Ovary (tissue), 9 donors: ENCODE results near the gene ASCC3. TPM values are rescaled to one million over a fixed set of nuclear protein-coding genes. Genes with fewer than 3 reads are reported as not detected.

Experiments used
- DNase-seq, 5 donors: peaks; one replicate each; pipeline ENCODE4 v3.0.0-alpha.2; 2019 to 2020
- H3K27ac ChIP-seq, 2 donors: fragments of 200-600 bp; one replicate each; pipeline versions ENCODE4 v1.5.1 to v1.8.0; 2019 to 2022
- H3K27me3 ChIP-seq: fragments of 200-600 bp; one replicate; pipeline ENCODE4 v1.8.0; 2022
- H3K36me3 ChIP-seq: fragments of 200-600 bp; sonication (generic); one replicate; pipeline ENCODE4 v1.5.1; 2019
- H3K4me1 ChIP-seq: one replicate; pipeline ENCODE4 v1.8.1; 2013; ENCODE audit warnings: mild to moderate bottlenecking, moderate library complexity; ENCODE audit not compliant: insufficient read depth
- H3K4me3 ChIP-seq: fragments of 200-600 bp; sonication (generic); one replicate; pipeline ENCODE4 v1.5.1; 2017
- H3K9me3 ChIP-seq, 2 donors: fragments of 200-600 bp in 1 of 2; sonication (generic) in 1 of 2; one replicate each; pipeline versions ENCODE4 v1.5.1 to v1.8.1; 2013 to 2019; ENCODE audit warnings: mild to moderate bottlenecking in 1 of 2, moderate library complexity in 1 of 2
- EP300 ChIP-seq: sonication (generic); formaldehyde crosslinking; IDR thresholded peaks from one replicate; pipeline ENCODE4 v1.6.1; 2017; ENCODE audit warnings: antibody characterized with exemption
- POLR2A ChIP-seq: fragments of 450-650 bp; IDR thresholded peaks from one replicate; pipeline ENCODE4 v1.6.1; 2017; ENCODE audit warnings: antibody characterized with exemption, mild to moderate bottlenecking, moderate library complexity
- WGBS, 3 donors: extraction: QIAGEN DNeasy Blood & Tissue Kit in 1 of 3; methylation state at CpG; one replicate each; pipeline versions ENCODE4 v1.1.5 to v1.1.7; 2013 to 2017; 5-methylcytosine and 5-hydroxymethylcytosine counted together
- intact Hi-C, 4 donors: fragments of 100-400 bp; cut with DNase I; formaldehyde crosslinking; loops; one replicate each; pipeline versions ENCODE4 v1.11.0 to v1.15.1; 2022 to 2023
- polyA plus RNA-seq, 2 donors: library from polyadenylated mRNA; stranded (reverse); fragments of 200-250 nt in 1 of 2; fragments of 350-450 nt in 1 of 2; fragmentation: Illumina TruSeq in 1 of 2; extraction: RNeasy Lipid Tissue Mini Kit (QIAGEN cat#74804) in 1 of 2; gene quantifications; one replicate each; pipeline ENCODE4 v1.2.3, GENCODE V29; 2013 to 2014
- total RNA-seq, 7 donors: library from RNA; depleted of rRNA in 2 of 7; stranded (reverse); fragments of >200 nt in 2 of 7; fragmentation: NEBNext Ultra II Directional in 3 of 7; extraction: Animal tissue kit (Norgen Biotek cat#: 25700) in 3 of 7; gene quantifications; one replicate each; pipeline versions ENCODE4 v1.1.0 to v1.2.4, GENCODE V29; 2016 to 2023
- TF ChIP-seq, protein P1 (sequence below), 3 donors: fragments of 450-650 bp in 2 of 3; fragments of 200-600 bp in 1 of 3; IDR thresholded peaks; one replicate each; pipeline versions ENCODE4 v1.5.1 to v1.8.0; 2016 to 2022; ENCODE audit warnings: antibody characterized with exemption in 3 of 3, mild to moderate bottlenecking in 1 of 3
- donor health status: DM: no; HTN: no; CAD: no; lungs with moderate emphysema.
- donor health status: DM: no; HTN: no; CAD: no.
- donor health status: Bipolar disorder and iron deficiency.
- donor health status: DM: yes; HTN: yes; CAD: no.
- donor health status: DM: no; HTN: no; CAD: no.
- donor health status: DM: yes; HTN: yes; CAD: no.

Gene ASCC3
- total and polyA plus RNA-seq, 9 donors: 8.2 to 34.2 (median 22.0) TPM

DNA sequence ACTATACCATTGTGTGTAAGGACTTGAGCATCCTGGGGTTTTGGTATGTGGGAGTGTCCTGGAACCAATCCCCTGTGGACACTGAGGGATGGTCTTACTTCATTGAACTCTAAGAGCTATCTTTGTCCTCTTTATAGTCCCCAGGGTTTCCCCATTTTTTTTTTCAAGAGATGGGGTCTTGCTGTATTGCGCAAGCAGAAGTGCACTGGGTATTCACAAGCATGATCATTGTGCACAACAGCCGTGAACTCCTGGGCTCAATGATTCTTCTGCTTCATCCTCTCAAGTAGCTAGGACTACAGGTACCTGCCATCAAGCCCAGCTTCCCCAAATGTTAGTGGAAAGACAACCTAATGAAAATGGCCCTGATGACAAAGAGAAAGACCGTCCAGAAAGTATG is 2.2 kb upstream of the ASCC3 start:
- peaks cover 5% of the 10 kb centered on the region for H3K4me1 ChIP-seq
- no peak overlapping the region for H3K4me3 ChIP-seq
- DNase-seq: no peak
- no peak overlapping the region for H3K27ac ChIP-seq
- no peaks in the 10 kb centered on the region for H3K36me3 ChIP-seq
- intact Hi-C loops: no loop called here
- WGBS, 3 donors: 95 to 98% (median 97%) methylated on average over 3 of the region's 3 CpGs
- TF ChIP-seq EP300 (no peak), POLR2A (no peak)
- TF ChIP-seq, protein P1, sequence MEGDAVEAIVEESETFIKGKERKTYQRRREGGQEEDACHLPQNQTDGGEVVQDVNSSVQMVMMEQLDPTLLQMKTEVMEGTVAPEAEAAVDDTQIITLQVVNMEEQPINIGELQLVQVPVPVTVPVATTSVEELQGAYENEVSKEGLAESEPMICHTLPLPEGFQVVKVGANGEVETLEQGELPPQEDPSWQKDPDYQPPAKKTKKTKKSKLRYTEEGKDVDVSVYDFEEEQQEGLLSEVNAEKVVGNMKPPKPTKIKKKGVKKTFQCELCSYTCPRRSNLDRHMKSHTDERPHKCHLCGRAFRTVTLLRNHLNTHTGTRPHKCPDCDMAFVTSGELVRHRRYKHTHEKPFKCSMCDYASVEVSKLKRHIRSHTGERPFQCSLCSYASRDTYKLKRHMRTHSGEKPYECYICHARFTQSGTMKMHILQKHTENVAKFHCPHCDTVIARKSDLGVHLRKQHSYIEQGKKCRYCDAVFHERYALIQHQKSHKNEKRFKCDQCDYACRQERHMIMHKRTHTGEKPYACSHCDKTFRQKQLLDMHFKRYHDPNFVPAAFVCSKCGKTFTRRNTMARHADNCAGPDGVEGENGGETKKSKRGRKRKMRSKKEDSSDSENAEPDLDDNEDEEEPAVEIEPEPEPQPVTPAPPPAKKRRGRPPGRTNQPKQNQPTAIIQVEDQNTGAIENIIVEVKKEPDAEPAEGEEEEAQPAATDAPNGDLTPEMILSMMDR (IDR thresholded peaks at IDR 0.05): no peak
- H3K9me3 ChIP-seq: no peaks in the 10 kb centered on the region
- H3K27me3 ChIP-seq: no peaks in the 10 kb centered on the region

GRCh38 chr6:100881707-100882040 is 545 bp upstream of the ASCC3 start:
- TF ChIP-seq POLR2A: no peak
- no peak for TF ChIP-seq EP300
- TF ChIP-seq, protein P1 (IDR thresholded peaks at IDR 0.05): no peak
- no peak for DNase-seq
- Histone ChIP-seq H3K4me1 (peaks cover 5% of the 10 kb centered on the region), H3K27me3 (no peaks in the 10 kb centered on the region), H3K9me3 (no peaks in the 10 kb centered on the region), H3K4me3 (peak overlapping the region; percentile 84), H3K27ac (peak overlapping the region in 1 of 2 donors; percentile 84), H3K36me3 (no peaks in the 10 kb centered on the region)
- 2 to 4% (median 3%) methylated on average over 6 of the region's 6 CpGs for WGBS, 3 donors
- intact Hi-C loops: no loop called here

DNA sequence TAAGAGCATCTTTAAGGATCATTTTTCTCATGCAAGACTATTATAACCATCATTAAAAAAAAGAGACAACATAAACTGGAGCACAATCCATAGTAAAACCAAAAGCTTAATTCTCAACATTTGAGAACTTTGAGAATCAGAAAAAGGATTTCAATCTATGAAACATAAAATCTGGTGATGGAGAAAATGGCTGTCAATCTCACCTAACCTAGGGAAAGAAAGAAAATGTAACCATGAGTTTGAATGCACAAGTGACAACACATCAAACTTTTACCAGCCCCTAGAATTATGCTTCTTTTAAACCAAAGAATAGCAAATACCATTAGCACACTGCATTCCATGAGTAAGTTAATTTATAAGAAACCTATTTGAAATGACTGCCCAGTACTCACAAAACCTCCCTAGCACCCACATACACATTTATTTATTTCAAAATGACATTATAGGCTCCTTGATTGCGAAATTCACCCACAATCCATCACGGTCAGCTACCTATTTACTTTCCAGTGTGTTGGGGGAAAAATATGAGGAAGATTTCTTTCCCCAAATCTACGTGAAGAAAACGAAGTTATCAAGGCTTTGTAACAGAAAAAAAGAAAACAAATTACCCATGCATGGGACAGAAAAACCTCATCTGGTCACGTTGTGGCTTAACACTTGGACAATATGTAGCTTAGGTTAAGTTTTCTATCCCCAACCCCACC is 828 bp downstream of the ASCC3 start:
- no peak for TF ChIP-seq EP300
- TF ChIP-seq, protein P1 (IDR thresholded peaks at IDR 0.05): no peak
- TF ChIP-seq POLR2A: no peak
- Histone ChIP-seq H3K4me3 (peak overlapping the region; percentile 84), H3K36me3 (no peaks in the 10 kb centered on the region), H3K9me3 (no peaks in the 10 kb centered on the region), H3K27me3 (no peaks in the 10 kb centered on the region), H3K4me1 (peaks cover 5% of the 10 kb centered on the region), H3K27ac (peak overlapping the region; percentile 84)
- no peak for DNase-seq
- 3 to 8% (median 6%) methylated on average over 5 of the region's 5 CpGs for WGBS, 3 donors
- intact Hi-C loops: no loop called here

DNA sequence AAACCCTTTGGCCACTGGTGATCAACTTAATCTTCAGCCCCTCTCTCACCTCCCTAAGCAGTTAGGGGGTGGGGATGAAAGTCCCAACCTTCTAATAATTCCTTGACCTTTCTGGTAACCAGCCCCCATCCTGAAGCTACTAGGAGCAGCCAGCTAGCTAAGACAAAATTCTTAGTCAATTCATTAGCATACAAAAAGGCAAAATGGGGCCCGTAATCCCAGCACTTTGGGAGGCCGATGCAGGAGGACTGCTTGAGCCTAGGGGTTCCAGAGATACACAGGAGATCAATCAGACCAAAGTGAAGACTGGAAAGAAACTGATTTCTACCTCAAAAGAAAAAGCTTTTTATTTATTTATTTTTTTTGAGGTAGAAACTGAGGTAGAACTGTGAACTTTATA is 1.8 kb downstream of the ASCC3 start:
- no peak overlapping the region for H3K4me3 ChIP-seq
- H3K36me3 ChIP-seq: no peaks in the 10 kb centered on the region
- no peaks in the 10 kb centered on the region for H3K9me3 ChIP-seq
- no peaks in the 10 kb centered on the region for H3K27me3 ChIP-seq
- H3K4me1 ChIP-seq: peaks cover 5% of the 10 kb centered on the region
- DNase-seq: no peak
- TF ChIP-seq, protein P1 (IDR thresholded peaks at IDR 0.05): no peak
- TF ChIP-seq POLR2A: no peak
- TF ChIP-seq EP300: no peak
- intact Hi-C loops: no loop called here
- no peak overlapping the region for H3K27ac ChIP-seq
- 95 to 97% (median 96%) methylated on average over 2 of the region's 2 CpGs for WGBS, 3 donors
